ENCODE results near the gene CASK.

- no peak for TF ChIP-seq CTCF (IDR thresholded peaks at IDR 0.05)
- no peak for TF ChIP-seq USF2 (CRISPR knock-in tag; IDR thresholded peaks at IDR 0.05)
- TF ChIP-seq ATF3 (CRISPR knock-in tag; conservative IDR thresholded peaks at IDR 0.05): no peak
- TF ChIP-seq TEAD1 (CRISPR knock-in tag; IDR thresholded peaks at IDR 0.05): no peak
These were observed 35.7 kb downstream of the CASK start for GRCh38 chrX:41887691-41888090.

Measured in WTC11 (cell line).